Measurements from ENCODE around the gene KIF16B.
A peak's percentile ranks its signal among the peaks of the same experiment; 100 is the strongest.

The KIF16B gene

DNA sequence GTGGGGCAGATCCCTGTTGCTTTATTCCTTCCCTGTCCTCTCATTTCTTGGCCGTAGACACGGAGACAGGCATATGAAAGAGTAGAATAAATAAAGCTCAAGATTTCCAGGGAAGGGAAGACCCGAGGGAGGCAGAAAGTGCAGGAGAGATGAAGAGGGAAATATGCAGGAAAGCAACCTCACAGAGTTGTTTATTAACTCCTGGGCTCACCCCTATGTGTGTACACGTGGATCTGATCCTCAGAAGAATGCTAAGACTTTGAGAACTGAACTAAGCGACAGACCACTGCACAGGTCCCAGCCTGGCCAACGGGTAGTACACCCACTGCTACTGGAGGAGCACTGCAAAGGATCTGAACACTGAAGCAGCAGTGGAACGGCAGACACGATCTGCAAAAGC lies 156.2 kb downstream of the KIF16B start:
- DNase-seq (ENCODE audit: low read depth), result no peak

DNA sequence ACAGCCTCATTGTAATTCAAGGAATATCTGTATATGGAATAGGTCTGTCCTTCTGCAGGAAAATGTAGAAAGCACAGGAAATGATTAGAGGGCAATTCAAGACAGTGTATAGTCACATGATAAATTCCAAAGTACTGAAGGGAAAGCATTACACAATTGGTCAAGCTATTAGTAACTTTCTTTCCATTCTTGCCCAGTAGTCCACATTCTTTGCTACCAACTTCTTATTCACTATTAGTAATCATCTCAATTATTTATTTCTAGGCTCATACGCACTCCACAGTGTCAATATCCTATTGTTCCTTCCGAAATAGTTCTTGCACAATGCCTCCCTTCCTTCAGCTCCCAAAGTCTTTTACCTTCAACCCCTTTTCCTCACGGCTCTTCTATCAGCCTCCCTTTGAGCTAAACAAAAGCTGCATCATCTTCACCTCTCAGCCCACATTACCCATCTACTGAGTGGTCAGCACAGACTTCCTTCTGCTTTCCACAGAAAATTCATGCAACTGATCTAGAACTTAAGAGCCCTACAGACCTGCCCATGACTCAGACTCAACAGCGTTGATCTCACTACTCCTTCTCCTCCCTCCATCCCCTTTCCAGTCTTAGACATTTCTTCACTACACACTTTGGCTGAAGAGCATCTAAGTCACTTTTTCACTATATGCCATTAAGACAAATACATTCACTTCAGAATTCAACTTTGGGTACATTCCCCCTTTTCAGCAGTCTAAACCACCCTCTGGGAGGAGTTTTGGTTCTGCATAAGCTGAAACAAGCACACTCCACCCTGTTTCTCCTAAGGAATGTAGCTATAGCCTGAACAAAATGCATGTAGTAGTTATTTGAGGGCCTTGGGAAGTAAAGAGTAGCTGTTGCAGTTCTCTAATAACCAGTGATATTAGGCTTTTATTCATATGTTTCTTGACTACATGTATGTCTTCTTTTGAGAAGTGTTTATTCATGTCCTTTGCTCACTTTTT lies 157.9 kb downstream of the KIF16B start:
- no peak overlapping the region for H3K4me3 ChIP-seq (ENCODE audit: low read depth, low read length)
- DNase-seq (ENCODE audit: low read depth), result no peak

More for the DNA sequence above, 156.2 kb downstream of the KIF16B start:
- no peak overlapping the region for H3K4me3 ChIP-seq (ENCODE audit: low read depth, low read length)

GRCh38 chr20:16412906-16413305 lies 160.3 kb downstream of the KIF16B start:
- no peak overlapping the region for H3K4me3 ChIP-seq (ENCODE audit: low read depth, low read length)
- DNase-seq (ENCODE audit: low read depth), result no peak

DNA sequence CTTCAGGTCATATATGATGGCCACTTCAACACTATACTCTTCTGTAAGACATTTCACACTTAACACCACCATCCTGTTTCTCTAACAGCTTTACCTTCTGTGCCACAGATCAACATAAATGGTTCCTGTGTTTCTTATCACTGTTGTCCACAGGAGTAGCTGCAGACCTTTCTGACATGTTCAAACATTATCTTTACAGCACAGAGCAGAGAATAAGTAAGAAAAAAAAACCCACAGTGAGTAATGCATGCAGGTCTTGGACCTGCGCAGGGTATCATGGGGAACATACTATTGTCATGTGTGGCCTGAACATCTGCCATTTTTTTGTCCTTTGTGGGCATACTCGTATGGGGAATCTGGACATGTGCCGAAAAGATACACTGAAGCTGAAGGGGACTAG lies 161.9 kb downstream of the KIF16B start:
- no peak overlapping the region for H3K4me3 ChIP-seq (ENCODE audit: low read depth, low read length)
- no peak for DNase-seq (ENCODE audit: low read depth)

DNA sequence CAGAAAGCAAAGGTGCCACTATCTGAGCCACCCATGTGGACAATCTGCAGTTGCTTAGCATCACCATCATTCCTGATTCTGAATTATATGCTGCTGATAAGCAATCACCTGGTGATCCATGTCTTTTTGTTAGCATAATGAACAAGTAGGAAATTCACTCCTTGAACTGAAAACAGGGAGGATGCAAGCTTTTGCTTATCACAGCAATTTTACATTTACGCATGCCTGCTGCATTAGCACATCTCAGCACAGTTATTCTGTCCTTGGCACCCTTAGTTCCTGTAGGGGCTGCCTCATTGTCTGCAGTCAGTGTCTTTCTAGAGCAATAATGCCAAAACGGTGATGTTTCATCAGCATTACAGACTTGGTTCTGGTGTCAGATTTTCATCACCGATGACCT lies 162.6 kb downstream of the KIF16B start:
- H3K4me3 ChIP-seq (ENCODE audit: low read depth, low read length), result no peak overlapping the region
- DNase-seq (ENCODE audit: low read depth), result no peak

DNA sequence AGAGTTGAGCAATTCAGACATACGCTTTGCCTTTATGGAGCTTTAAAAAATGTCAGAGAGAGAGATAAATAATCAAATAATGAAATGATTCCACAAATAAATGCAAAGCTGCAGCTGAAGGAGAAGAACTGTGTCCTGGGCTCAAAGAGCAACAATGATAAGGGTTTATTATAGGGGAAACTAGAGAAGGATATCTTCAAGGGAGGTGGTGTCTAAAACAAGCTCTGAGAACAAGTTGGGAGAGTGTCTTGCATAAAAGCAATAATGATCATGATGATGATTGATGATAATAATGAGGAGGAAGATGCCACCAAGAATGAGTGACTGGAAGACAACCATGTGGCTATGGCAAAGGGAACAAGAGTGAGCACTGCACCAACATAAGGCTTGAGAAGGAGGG lies 164.3 kb downstream of the KIF16B start:
- H3K4me3 ChIP-seq (ENCODE audit: low read depth, low read length), result no peak overlapping the region
- DNase-seq (ENCODE audit: low read depth), result no peak

DNA sequence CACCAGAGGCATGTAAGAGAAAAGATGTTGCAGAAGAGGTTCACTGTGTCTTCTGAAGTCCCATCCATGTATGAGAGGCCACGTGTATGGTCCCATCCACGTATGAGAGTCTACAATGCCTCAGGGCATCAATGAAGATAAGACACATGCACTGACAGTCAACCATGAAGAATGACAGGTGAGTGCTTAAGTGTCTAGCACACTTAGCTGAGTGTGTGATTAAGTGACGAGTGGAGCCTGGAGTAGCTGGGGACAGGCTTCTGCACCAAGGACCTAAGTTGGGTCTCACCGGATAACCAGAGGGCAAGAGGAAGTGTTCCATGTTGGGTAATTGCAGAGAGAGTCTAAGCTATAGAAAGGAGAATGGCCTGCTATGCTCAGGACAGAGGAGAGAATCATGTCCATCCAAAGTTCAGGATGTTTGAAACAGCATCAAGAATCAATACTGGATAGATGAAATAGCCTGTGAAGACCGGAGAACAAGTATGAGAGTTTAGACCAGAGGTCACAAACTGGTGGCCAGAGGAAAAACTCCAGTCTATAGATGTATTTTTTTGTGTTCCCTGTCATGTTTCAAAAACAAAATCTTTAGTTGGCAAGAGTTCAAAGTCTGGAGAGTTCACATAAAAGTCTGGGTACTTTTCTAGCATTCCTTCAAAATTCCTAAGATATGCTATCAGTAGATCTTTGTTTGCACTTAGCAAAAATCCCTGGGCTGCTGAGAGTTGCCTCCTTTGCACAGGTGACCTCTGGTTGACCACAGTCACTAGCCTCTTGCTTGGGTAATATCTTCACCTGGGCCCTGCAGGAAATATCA lies 165.8 kb downstream of the KIF16B start:
- DNase-seq (ENCODE audit: low read depth), result no peak

GRCh38 chr20:16405254-16405653 lies 168.0 kb downstream of the KIF16B start:
- DNase-seq (ENCODE audit: low read depth), result no peak

More for the DNA sequence above, 165.8 kb downstream of the KIF16B start:
- H3K4me3 ChIP-seq (ENCODE audit: low read depth, low read length), result no peak overlapping the region

GRCh38 chr20:16404640-16405039 lies 168.6 kb downstream of the KIF16B start:
- H3K4me3 ChIP-seq (ENCODE audit: low read depth, low read length), result no peak overlapping the region
- DNase-seq (ENCODE audit: low read depth), result no peak

More at GRCh38 chr20:16405254-16405653, 168.0 kb downstream of the KIF16B start:
- H3K4me3 ChIP-seq (ENCODE audit: low read depth, low read length), result no peak overlapping the region

GRCh38 chr20:16404171-16404570 lies 169.1 kb downstream of the KIF16B start:
- H3K4me3 ChIP-seq (ENCODE audit: low read depth, low read length), result no peak overlapping the region
- DNase-seq (ENCODE audit: low read depth), result no peak

DNA sequence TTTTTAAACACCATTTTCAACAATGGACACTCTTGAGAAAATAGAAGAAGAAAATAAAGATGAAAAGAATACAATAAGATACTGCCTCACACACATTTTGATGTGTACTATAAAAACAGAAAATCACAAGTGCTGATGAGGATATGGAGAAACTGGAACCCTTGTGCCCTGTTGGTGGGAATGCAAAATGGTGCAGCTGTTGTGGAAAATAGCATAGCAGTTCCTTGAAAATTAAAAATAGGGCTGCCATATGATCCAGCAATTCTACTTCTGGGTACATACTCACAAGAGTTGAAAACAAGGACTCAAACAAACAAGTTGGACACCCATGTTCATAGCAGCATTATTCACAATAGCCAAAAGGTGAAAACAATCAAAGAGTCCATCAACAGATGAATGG lies 173.0 kb downstream of the KIF16B start:
- DNase-seq (ENCODE audit: low read depth), result no peak
- H3K4me3 ChIP-seq (ENCODE audit: low read depth, low read length), result no peak overlapping the region

GRCh38 chr20:16399801-16400200 lies 173.4 kb downstream of the KIF16B start:
- H3K4me3 ChIP-seq (ENCODE audit: low read depth, low read length), result no peak overlapping the region
- no peak for DNase-seq (ENCODE audit: low read depth)

DNA sequence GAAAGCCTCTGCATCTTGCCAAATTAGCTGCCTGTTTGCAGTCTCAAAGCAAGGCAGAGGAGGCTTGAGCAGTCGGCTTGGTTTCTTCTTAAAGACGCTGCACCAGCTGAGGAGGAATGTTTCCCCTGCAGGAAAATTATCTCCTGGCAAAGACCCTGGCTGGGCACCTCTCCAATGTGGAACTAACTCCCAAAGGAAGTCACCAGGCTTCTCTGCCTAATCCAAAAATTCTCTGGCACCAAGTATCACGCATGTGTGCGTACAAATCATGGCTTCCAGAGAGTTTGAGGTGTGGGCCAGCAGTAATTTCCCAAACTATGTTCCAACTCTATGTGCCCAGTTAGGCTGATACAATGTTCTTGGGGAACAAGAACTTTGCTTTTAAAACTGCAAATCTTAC lies 176.2 kb downstream of the KIF16B start:
- peak; percentile 10 for DNase-seq (ENCODE audit: low read depth)
- no peak overlapping the region for H3K4me3 ChIP-seq (ENCODE audit: low read depth, low read length)

DNA sequence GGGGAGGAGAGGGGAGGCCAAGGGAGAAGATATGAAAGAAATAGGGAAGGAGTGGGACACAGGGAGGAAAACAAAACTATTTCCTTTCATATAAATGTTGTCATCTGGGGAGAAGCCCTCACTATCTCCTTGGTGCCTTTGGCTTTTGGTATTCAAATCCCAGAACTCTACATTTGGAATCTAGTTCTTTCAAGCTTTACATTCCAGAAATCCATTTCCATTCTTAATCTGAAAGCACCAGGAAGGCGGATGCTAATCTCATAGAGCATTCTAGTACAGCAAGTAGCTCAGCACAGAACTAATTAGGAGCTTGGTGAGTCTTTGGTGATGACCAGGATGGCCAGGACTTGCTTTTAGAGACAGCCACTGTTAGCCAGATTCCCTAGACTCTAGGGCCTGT lies 177.9 kb downstream of the KIF16B start:
- H3K4me3 ChIP-seq (ENCODE audit: low read depth, low read length), result no peak overlapping the region
- no peak for DNase-seq (ENCODE audit: low read depth)

DNA sequence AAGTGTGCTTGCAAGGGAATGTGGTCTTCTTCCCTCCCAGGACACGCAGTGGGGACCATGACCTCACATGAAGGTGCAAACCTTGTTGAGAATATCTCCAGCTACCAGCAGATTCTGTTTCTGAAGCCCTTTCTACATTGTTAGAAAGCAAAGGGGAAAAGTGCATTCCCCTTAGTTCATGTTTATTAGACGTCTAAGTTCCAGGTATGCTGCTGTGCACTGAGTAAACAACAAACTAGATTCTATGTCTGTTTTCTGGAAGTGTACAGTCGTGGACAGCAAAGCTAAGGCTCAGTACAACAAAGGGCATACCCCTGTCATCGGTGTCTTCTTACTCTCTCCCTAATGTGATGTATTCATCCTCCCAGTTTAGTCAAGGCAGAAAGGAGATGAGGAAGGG lies 178.5 kb downstream of the KIF16B start:
- DNase-seq (ENCODE audit: low read depth), result no peak
- no peak overlapping the region for H3K4me3 ChIP-seq (ENCODE audit: low read depth, low read length)

DNA sequence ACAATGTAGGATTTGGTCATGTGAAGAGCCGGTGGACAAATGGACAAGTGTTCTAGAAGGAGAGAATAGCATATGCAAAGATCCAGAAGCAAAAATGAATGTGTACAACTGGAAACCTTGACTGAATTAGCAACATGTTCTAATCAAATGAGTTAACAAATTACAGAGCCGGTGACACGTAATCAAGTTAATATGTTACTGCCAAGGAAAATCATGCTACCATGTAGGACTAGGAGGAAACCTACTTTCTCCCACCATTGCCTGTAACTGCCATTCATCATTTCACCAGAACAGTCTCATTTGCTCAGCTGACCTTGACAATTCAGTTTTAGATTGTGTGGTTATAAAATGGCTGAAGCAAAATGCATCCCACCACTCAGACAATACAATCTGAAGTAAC lies 179.4 kb downstream of the KIF16B start:
- DNase-seq (ENCODE audit: low read depth), result no peak
- no peak overlapping the region for H3K4me3 ChIP-seq (ENCODE audit: low read depth, low read length)

DNA sequence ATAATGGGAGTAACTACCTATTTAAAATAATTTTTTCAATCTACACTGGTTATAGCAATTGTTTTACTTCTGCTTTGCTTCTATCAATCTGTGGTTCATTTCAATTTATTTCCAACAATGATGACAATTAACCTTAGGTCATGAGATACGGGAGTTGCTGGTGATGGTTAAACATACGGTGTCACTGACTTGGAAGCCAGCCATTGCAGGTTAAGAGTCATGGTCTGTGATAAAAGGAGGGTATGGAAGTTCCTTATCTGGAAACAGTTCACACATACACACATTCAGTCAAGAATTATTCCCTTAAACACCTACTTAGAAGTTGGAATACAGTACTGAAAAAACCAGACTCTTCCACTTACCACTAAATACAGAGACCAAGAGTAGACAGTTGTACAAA lies 180.0 kb downstream of the KIF16B start:
- DNase-seq (ENCODE audit: low read depth), result no peak

DNA sequence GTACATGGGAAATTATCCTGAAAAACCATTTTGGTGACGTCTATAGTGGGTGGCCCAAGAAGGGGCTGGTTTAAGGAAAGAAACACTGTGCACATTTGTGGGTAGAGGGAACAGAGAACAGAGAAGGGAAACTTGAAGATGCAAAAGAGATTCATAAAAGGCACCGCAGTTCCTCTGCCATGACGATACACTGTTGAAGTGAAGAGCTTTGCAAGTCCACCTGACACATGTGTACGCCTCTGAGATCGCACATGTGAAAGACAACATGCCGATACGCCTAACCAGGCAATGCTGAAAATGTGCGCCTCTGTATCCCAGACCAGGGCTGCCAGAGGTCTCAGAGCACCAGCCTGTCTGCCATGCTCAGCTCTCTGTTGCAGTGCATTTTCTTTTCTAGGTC lies 180.9 kb downstream of the KIF16B start:
- DNase-seq (ENCODE audit: low read depth), result no peak
- no peak overlapping the region for H3K4me3 ChIP-seq (ENCODE audit: low read depth, low read length)

More for the DNA sequence above, 180.0 kb downstream of the KIF16B start:
- no peak overlapping the region for H3K4me3 ChIP-seq (ENCODE audit: low read depth, low read length)

DNA sequence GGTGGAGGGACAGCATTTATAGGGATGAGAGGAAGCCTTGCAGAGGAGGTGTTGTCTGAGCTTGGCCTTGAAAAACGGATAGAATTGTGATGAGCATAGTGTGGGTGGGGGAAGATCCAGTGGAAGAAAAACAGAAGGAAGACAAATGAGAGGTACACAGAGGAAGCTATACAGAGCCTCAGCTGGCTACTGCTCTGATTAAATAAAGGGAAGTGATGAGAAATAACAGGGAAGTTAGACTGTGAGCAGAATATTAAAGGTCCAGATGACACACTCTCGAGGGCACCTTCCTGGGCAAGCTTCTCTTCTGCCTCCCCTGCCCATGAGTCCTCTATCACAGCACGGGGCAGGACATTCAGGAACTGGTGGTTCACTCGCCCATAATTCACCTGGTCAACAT lies 182.3 kb downstream of the KIF16B start:
- H3K4me3 ChIP-seq (ENCODE audit: low read depth, low read length), result no peak overlapping the region
- no peak for DNase-seq (ENCODE audit: low read depth)

- no peak overlapping the region for H3K4me3 ChIP-seq (ENCODE audit: low read depth, low read length)
Measured at GRCh38 chr20:16388731-16389130, 184.5 kb downstream of the KIF16B start.

More at GRCh38 chr20:16388731-16389130, 184.5 kb downstream of the KIF16B start:
- DNase-seq (ENCODE audit: low read depth), result no peak
